Endothelial cell (in vitro differentiated cells): ENCODE data around the gene CHMP1B. TPM values are rescaled to one million over a fixed set of nuclear protein-coding genes. Genes with fewer than 3 reads are reported as not detected.

Experiments
- DNase-seq: peaks from one replicate; pipeline ENCODE4 v3.0.0; 2021; ENCODE audit warnings: low spot score
- H3K27ac Mint-ChIP-seq: one replicate; pipeline ENCODE4 v1.8.0; 2021; ENCODE audit warnings: mixed read lengths, inconsistent platforms; ENCODE audit not compliant: unreplicated experiment
- H3K27me3 Mint-ChIP-seq: one replicate; pipeline ENCODE4 v1.8.0; 2021; ENCODE audit warnings: mild to moderate bottlenecking, moderate library complexity, mixed read lengths, inconsistent platforms; ENCODE audit not compliant: unreplicated experiment
- H3K36me3 Mint-ChIP-seq: one replicate; pipeline ENCODE4 v1.8.0; 2021; ENCODE audit warnings: mild to moderate bottlenecking, low read depth, mixed read lengths, inconsistent platforms; ENCODE audit not compliant: unreplicated experiment
- H3K4me1 Mint-ChIP-seq: one replicate; pipeline ENCODE4 v1.8.0; 2021; ENCODE audit warnings: mild to moderate bottlenecking, mixed read lengths, inconsistent platforms; ENCODE audit not compliant: unreplicated experiment
- H3K4me3 Mint-ChIP-seq: one replicate; pipeline ENCODE4 v1.8.0; 2021; ENCODE audit warnings: mild to moderate bottlenecking, mixed read lengths, inconsistent platforms; ENCODE audit not compliant: unreplicated experiment
- H3K9me3 Mint-ChIP-seq: one replicate; pipeline ENCODE4 v1.8.0; 2021; ENCODE audit warnings: mixed read lengths, inconsistent platforms; ENCODE audit not compliant: unreplicated experiment
- CTCF ChIP-seq: fragments of 200-600 bp; sonication (generic); IDR thresholded peaks from one replicate; pipeline ENCODE4 v1.5.0; 2021; ENCODE audit warnings: antibody characterized with exemption; ENCODE audit not compliant: unreplicated experiment
- total RNA-seq: library from RNA; stranded (reverse); fragmentation: NEBNext Ultra II Directional; extraction: Animal tissue kit (Norgen Biotek cat#: 25700); gene quantifications from one replicate; pipeline ENCODE4 v1.2.1, GENCODE V29; 2021; ENCODE audit not compliant: unreplicated experiment

CHMP1B gene
- total RNA-seq, 1 donor from 2014 or later, result 38.5 TPM

GRCh38 chr18:11823545-11823944 lies 27.7 kb upstream of the CHMP1B start:
- no peaks in the 10 kb centered on the region for H3K36me3 Mint-ChIP-seq
- no peak for DNase-seq
- peaks cover 1% of the 10 kb centered on the region for H3K27me3 Mint-ChIP-seq
- TF ChIP-seq CTCF, result no peak
- no peaks in the 10 kb centered on the region for H3K4me1 Mint-ChIP-seq
- no peak overlapping the region for H3K4me3 Mint-ChIP-seq
- H3K27ac Mint-ChIP-seq, result no peak overlapping the region
- H3K9me3 Mint-ChIP-seq, result no peaks in the 10 kb centered on the region

- Mint-ChIP-seq H3K4me1 (no peaks in the 10 kb centered on the region), H3K9me3 (no peaks in the 10 kb centered on the region), H3K27ac (no peak overlapping the region), H3K27me3 (peaks cover 1% of the 10 kb centered on the region), H3K36me3 (no peaks in the 10 kb centered on the region), H3K4me3 (no peak overlapping the region)
- no peak for TF ChIP-seq CTCF
- DNase-seq, result no peak
Measured at GRCh38 chr18:11826836-11827235, 24.4 kb upstream of the CHMP1B start.

- no peak overlapping the region for H3K4me3 Mint-ChIP-seq
- peaks cover 1% of the 10 kb centered on the region for H3K27me3 Mint-ChIP-seq
- no peak overlapping the region for H3K27ac Mint-ChIP-seq
Measured at GRCh38 chr18:11828786-11829432, 22.3 kb upstream of the CHMP1B start.

GRCh38 chr18:11830585-11830984 lies 20.6 kb upstream of the CHMP1B start:
- H3K27ac Mint-ChIP-seq, result no peak overlapping the region
- H3K4me3 Mint-ChIP-seq, result no peak overlapping the region

More at GRCh38 chr18:11828786-11829432, 22.3 kb upstream of the CHMP1B start:
- H3K9me3 Mint-ChIP-seq, result no peaks in the 10 kb centered on the region
- no peak for TF ChIP-seq CTCF
- H3K36me3 Mint-ChIP-seq, result no peaks in the 10 kb centered on the region
- DNase-seq, result no peak
- H3K4me1 Mint-ChIP-seq, result peaks cover 4% of the 10 kb centered on the region

More at GRCh38 chr18:11830585-11830984, 20.6 kb upstream of the CHMP1B start:
- DNase-seq, result no peak
- Mint-ChIP-seq H3K36me3 (no peaks in the 10 kb centered on the region), H3K27me3 (peaks cover 1% of the 10 kb centered on the region), H3K9me3 (no peaks in the 10 kb centered on the region), H3K4me1 (peaks cover 4% of the 10 kb centered on the region)
- TF ChIP-seq CTCF, result no peak
